ENCODE measurements around the gene MC2R.

- no peak for TF ChIP-seq CTCF (IDR thresholded peaks at IDR 0.05 in 2 of 3, conservative IDR thresholded peaks at IDR 0.05 in 1 of 3; ENCODE audit: control insufficient read depth in 2 of 3, extremely low read depth in 1 of 3, insufficient read depth in 1 of 3, low read depth in 3 of 3, low read length in 3 of 3)
- TF ChIP-seq MXI1 (IDR thresholded peaks at IDR 0.05; ENCODE audit: low read depth, low read length): no peak
- TF ChIP-seq CREB1 (IDR thresholded peaks at IDR 0.05; ENCODE audit: low read depth): no peak
- no peak for TF ChIP-seq RBBP5 (conservative IDR thresholded peaks at IDR 0.05)
- no peak for TF ChIP-seq KDM1A (IDR thresholded peaks at IDR 0.05; ENCODE audit: borderline replicate concordance)
- TF ChIP-seq ZNF274 (IDR thresholded peaks at IDR 0.05; ENCODE audit: insufficient read depth, insufficient read length): no peak
- no peak for TF ChIP-seq CUX1 (IDR thresholded peaks at IDR 0.05; ENCODE audit: insufficient replicate concordance, low read depth, low read length)
- no peak for TF ChIP-seq EZH2 (IDR thresholded peaks at IDR 0.05; ENCODE audit: borderline replicate concordance, control insufficient read depth, low read depth, low read length)
- TF ChIP-seq STAT1 (conservative IDR thresholded peaks at IDR 0.05): no peak
- TF ChIP-seq RAD51 (IDR thresholded peaks at IDR 0.05): no peak
- TF ChIP-seq HDGF (IDR thresholded peaks at IDR 0.05): no peak
- TF ChIP-seq RFX5 (IDR thresholded peaks at IDR 0.05; ENCODE audit: low read depth, low read length): no peak
- TF ChIP-seq CBX5 (IDR thresholded peaks at IDR 0.05; ENCODE audit: low read depth): no peak
- no peak for TF ChIP-seq ATF7 (IDR thresholded peaks at IDR 0.05; ENCODE audit: low read depth)
These were observed 1.2 kb downstream of the MC2R start for GRCh38 chr18:13914170-13914569.

Measured in GM12878 (cell line).